ENCODE measurements around the gene IP6K2.

Gene IP6K2

DNA sequence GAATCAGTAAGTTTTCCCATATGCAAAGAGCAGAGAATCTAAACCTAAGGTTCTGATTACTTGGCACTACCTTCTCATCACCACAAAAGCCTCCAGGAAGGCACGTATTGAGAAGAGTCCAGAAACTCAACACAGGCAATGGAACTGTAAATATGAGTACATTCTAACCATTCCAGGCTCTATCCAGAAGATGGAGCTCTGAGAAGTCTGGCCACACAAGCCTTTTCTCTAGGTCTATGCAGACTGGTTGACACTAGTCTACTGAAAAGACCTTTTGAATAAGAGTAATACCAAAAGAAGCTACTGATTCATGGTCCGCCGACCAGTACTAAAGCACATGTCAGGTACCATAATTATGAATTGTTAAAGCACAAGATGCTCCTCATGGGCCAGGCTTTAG lies 19.1 kb downstream of the IP6K2 start:
- peaks cover 99 to 100% (median 100%) of the 10 kb centered on the region in 11 experiments for H4K20me1 ChIP-seq
- no peak overlapping the region for H3K4me2 ChIP-seq
- H3K9me3 ChIP-seq (replicated peaks in 1 of 11): no peaks in the 10 kb centered on the region
- no peak overlapping the region for H3K4me3 ChIP-seq
- no peak for TF ChIP-seq Cebpa-rat (IDR thresholded peaks at IDR 0.05)
- H3K4me1 ChIP-seq: peaks cover 0 to 3% (median 0%) of the 10 kb centered on the region in 10 experiments; a peak in 1 of 20 replicates
- no peak overlapping the region for H3K9ac ChIP-seq
- H3K36me3 ChIP-seq: peaks cover 85 to 100% (median 99%) of the 10 kb centered on the region in 11 experiments
- H3K27ac ChIP-seq: no peak overlapping the region
- no peaks in the 10 kb centered on the region for H3K27me3 ChIP-seq

DNA sequence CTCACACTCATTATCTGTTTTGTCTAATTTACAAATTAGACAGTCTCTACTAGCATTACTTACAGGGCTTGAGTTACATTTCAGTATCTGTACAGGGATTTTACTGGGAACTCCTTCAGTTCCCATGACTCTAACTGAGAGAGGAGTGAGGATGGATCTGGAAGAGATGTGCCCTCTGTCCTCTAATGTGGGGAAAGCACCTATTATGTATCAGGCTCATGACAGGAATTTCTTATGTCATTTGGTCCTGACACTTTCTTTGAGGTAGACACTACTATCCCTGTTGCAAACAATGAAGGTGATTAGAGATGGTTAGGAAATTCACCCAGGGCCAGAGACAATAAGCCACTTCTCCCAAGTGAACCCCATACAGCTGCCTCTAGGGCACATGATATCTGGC lies 20.4 kb downstream of the IP6K2 start:
- TF ChIP-seq Cebpa-rat (IDR thresholded peaks at IDR 0.05): no peak
- H4K20me1 ChIP-seq: peaks cover 99 to 100% (median 100%) of the 10 kb centered on the region in 11 experiments
- no peak overlapping the region for H3K4me2 ChIP-seq
- H3K9me3 ChIP-seq (replicated peaks in 1 of 11): no peaks in the 10 kb centered on the region
- H3K27ac ChIP-seq: no peak overlapping the region
- peaks cover 0 to 3% (median 0%) of the 10 kb centered on the region in 10 experiments; a peak in 1 of 20 replicates for H3K4me1 ChIP-seq
- H3K4me3 ChIP-seq: no peak overlapping the region
- no peak overlapping the region for H3K9ac ChIP-seq
- H3K36me3 ChIP-seq: peaks cover 85 to 100% (median 99%) of the 10 kb centered on the region in 11 experiments
- H3K27me3 ChIP-seq: no peaks in the 10 kb centered on the region

DNA sequence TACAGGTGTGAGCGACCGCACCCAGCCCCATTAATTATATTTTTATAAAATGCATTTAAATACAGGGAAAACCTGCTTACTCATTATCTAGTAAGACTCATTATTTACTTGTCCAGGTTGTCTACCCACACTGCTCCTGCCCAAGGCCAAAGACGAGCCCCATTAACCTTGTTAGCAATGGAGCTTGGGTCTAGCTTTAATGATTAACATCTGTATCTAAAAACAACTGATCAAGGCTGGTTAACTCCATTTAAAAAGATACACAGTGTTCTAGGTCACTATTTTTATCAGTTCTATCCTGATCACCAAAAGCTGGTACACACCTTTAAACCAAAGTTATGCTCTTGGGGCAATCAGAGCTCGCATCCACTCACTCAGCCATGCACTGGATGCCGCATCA lies 20.9 kb downstream of the IP6K2 start:
- no peak for TF ChIP-seq Cebpa-rat (IDR thresholded peaks at IDR 0.05)
- H3K9me3 ChIP-seq (replicated peaks in 1 of 11): no peaks in the 10 kb centered on the region
- H3K27ac ChIP-seq: no peak overlapping the region
- H3K4me3 ChIP-seq: no peak overlapping the region
- H3K9ac ChIP-seq: no peak overlapping the region
- peaks cover 94 to 100% (median 100%) of the 10 kb centered on the region in 11 experiments for H4K20me1 ChIP-seq
- peaks cover 0 to 3% (median 0%) of the 10 kb centered on the region in 10 experiments; a peak in 1 of 20 replicates for H3K4me1 ChIP-seq
- no peaks in the 10 kb centered on the region for H3K27me3 ChIP-seq
- no peak overlapping the region for H3K4me2 ChIP-seq
- peaks cover 88 to 100% (median 99%) of the 10 kb centered on the region in 11 experiments for H3K36me3 ChIP-seq

DNA sequence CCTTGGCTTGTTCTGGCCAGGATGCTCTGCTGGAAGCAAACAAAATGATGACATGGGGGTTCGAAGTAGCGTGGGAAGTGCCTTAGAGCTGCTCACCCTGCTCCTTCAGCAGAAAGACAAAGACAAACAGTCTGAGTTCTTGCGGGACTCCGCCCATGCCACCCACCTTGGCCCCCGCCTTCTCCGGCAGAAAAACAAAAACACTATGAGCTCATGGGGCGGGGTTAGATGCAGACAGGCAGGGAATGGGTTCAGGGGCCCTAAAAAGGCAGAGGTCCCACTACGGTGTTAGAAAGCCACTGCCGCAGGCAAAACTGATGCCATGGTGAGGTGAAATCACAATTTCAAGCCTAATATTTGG lies 21.6 kb downstream of the IP6K2 start:
- peaks cover 0 to 3% (median 0%) of the 10 kb centered on the region in 10 experiments; a peak in 2 of 20 replicates for H3K4me1 ChIP-seq
- no peaks in the 10 kb centered on the region for H3K9me3 ChIP-seq (replicated peaks in 1 of 11)
- no peak for TF ChIP-seq Cebpa-rat (IDR thresholded peaks at IDR 0.05)
- peaks cover 88 to 100% (median 99%) of the 10 kb centered on the region in 11 experiments for H3K36me3 ChIP-seq
- no peak overlapping the region for H3K4me2 ChIP-seq
- H3K27me3 ChIP-seq: no peaks in the 10 kb centered on the region
- peaks cover 87 to 100% (median 100%) of the 10 kb centered on the region in 11 experiments for H4K20me1 ChIP-seq
- H3K9ac ChIP-seq: no peak overlapping the region
- no peak overlapping the region for H3K4me3 ChIP-seq
- no peak overlapping the region for H3K27ac ChIP-seq

DNA sequence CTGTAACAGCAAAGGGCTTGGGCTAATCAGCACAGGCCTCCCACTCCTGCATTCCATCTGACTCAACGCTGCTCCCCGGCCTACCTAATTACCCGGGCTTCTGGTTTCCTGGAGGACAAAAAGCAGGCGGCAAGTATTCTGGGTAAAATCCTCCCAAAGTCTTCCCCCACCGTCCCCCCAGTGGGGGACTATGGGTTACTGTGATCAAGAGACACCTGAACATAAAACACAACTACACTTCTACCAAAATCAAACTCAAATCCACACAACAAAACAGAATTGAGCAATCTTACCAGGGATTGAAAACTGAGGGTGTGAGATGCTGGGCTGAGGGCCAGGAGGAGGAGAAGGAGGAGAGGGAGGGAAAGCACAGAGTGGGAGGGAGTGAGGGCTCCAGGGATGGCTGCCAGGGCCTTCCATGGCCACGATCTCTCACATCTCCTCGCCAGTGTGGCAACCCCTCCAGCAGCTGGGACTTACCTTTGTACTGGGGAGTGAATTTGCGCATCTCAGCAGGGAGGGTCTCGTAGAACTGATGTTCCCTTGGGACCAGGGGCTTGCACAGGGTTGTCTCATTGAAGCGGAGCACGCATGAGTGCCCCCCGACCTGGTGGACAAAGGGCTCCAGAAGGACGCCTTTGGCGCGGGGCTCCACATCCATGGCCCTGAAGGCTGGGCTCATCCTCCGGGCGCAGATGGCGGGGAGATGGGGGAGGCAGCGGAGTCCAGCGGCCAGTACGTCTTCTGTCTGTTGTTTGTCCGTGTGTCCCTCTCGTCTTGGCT lies 22.2 kb downstream of the IP6K2 start:
- Histone ChIP-seq H3K27ac (no peak overlapping the region), H3K9me3 (replicated peaks in 1 of 11) (no peaks in the 10 kb centered on the region), H4K20me1 (peaks cover 82 to 100% (median 100%) of the 10 kb centered on the region in 11 experiments), H3K4me1 (peaks cover 0 to 3% (median 0%) of the 10 kb centered on the region in 10 experiments; a peak in 2 of 20 replicates), H3K4me3 (no peak overlapping the region), H3K9ac (no peak overlapping the region), H3K27me3 (no peaks in the 10 kb centered on the region), H3K36me3 (peaks cover 89 to 100% (median 99%) of the 10 kb centered on the region in 11 experiments), H3K4me2 (no peak overlapping the region)
- TF ChIP-seq Cebpa-rat (IDR thresholded peaks at IDR 0.05): no peak

DNA sequence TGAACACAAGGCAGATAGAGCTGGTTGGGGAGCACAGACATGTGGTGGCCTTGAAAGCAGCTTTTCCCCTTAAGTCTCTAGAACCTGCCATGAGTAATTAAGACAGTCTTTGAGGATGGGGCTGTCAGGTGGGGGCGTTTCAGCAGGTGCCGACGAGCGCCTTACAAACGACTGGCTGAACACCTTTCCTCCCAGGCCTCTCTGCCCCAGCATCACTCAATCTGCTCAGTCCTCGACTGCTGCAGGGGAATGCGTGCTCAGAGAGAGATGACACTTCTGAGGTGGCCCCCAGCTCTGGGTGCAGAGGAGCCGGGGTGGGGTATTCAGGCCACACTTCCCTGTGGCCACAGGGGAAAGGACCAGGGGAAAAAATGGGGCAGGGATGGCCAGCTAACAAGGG lies 23.2 kb downstream of the IP6K2 start:
- Histone ChIP-seq H3K9me3 (replicated peaks in 1 of 11) (no peaks in the 10 kb centered on the region), H4K20me1 (peaks cover 74 to 100% (median 100%) of the 10 kb centered on the region in 11 experiments), H3K4me1 (peaks cover 0 to 11% (median 4%) of the 10 kb centered on the region in 10 experiments; a peak in 11 of 20 replicates), H3K36me3 (peaks cover 89 to 100% (median 99%) of the 10 kb centered on the region in 11 experiments), H3K27me3 (no peaks in the 10 kb centered on the region), H3K27ac (no peak overlapping the region), H3K4me3 (no peak overlapping the region), H3K4me2 (no peak overlapping the region), H3K9ac (peak overlapping the region in 1 of 11 experiments; percentile 34; a peak in 1 of 22 replicates)
- no peak for TF ChIP-seq Cebpa-rat (IDR thresholded peaks at IDR 0.05)

DNA sequence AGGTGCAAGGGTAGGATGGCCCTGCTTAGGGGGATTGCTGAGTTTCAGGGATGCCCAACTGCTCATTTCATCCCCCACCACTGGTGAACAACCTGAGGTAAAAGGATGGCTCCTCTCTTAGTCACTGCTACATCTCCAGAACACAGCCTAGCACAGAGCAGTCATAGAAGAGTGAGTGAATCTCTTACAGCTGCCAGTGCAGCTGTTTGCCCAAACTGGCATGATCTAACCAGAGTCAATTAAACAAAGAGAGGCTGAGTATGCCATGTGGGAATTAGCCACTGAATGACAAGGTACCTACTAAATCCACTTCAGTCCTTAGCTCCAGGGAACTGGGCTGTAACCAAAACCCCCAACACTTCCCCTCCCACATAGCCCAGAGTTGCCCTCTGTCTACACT lies 24.5 kb downstream of the IP6K2 start:
- no peak overlapping the region for H3K4me2 ChIP-seq
- no peaks in the 10 kb centered on the region for H3K27me3 ChIP-seq
- no peak overlapping the region for H3K4me3 ChIP-seq
- H3K9ac ChIP-seq: no peak overlapping the region
- H3K27ac ChIP-seq: no peak overlapping the region
- H3K36me3 ChIP-seq: peaks cover 94 to 100% (median 99%) of the 10 kb centered on the region in 11 experiments
- no peaks in the 10 kb centered on the region for H3K9me3 ChIP-seq (replicated peaks in 1 of 11)
- H4K20me1 ChIP-seq: peaks cover 61 to 100% (median 100%) of the 10 kb centered on the region in 11 experiments
- peaks cover 6 to 22% (median 17%) of the 10 kb centered on the region in 10 experiments for H3K4me1 ChIP-seq
- TF ChIP-seq Cebpa-rat (IDR thresholded peaks at IDR 0.05): no peak

DNA sequence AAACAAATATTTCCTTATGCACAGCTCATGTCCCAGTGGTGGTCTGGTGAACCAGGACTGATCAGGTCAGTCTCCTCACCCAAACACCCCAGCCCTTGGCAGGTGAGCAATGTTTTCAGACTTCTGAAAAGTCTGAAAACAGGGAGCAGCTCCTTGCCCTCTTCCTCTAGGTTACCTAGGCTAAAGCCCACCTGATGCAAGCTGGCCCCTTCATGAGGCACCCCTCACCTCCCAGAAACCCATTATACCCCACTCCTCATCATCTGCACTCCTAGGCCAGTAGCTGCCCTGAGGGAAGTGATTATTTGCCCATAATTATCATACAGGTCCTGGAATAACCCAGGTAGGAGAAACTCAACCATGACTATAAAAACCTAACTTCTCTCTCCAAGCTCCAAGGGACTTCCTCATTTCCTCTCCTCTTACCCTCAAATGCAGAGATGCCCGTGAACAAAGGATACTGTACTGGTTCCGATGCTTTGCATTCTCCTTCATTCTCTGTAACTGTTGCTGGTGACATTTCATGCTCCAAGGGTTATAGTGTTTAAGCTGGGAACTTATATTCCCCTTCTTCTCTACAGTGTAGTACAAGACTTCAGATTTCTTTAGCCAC lies 26.1 kb downstream of the IP6K2 start:
- peaks cover 45 to 100% (median 100%) of the 10 kb centered on the region in 11 experiments for H4K20me1 ChIP-seq
- no peaks in the 10 kb centered on the region for H3K9me3 ChIP-seq (replicated peaks in 1 of 11)
- no peak overlapping the region for H3K4me2 ChIP-seq
- H3K27ac ChIP-seq: no peak overlapping the region
- H3K27me3 ChIP-seq: no peaks in the 10 kb centered on the region
- no peak for TF ChIP-seq Cebpa-rat (IDR thresholded peaks at IDR 0.05)
- no peak overlapping the region for H3K4me3 ChIP-seq
- H3K36me3 ChIP-seq: peaks cover 87 to 93% (median 90%) of the 10 kb centered on the region in 11 experiments
- peaks cover 21 to 38% (median 32%) of the 10 kb centered on the region in 10 experiments for H3K4me1 ChIP-seq
- no peak overlapping the region for H3K9ac ChIP-seq

DNA sequence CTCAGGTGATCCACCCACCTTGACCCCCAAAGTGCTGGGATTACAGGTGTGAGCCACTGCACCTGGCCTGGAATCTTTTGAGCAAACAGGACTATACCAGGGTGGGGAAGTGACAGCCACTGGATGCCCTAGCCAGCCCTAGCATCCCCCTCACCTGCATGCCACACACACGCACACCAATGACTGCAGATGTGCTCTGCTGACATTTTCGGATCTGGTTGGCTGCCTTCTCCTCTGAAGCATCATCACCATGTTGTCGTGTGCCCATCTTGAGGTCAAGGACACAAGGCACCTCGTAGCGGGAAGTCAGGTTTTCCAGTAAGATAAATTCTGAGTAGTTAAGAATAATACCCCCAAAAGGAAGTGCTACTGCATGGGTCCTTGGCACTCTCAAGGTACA lies 27.6 kb downstream of the IP6K2 start:
- TF ChIP-seq Cebpa-rat (IDR thresholded peaks at IDR 0.05): no peak
- no peak overlapping the region for H3K4me3 ChIP-seq
- H3K36me3 ChIP-seq: peaks cover 73 to 77% (median 75%) of the 10 kb centered on the region in 11 experiments
- no peak overlapping the region for H3K4me2 ChIP-seq
- H3K9me3 ChIP-seq (replicated peaks in 1 of 11): no peaks in the 10 kb centered on the region
- peaks cover 30 to 89% (median 86%) of the 10 kb centered on the region in 11 experiments for H4K20me1 ChIP-seq
- no peak overlapping the region for H3K27ac ChIP-seq
- peaks cover 26 to 48% (median 39%) of the 10 kb centered on the region in 10 experiments for H3K4me1 ChIP-seq
- no peaks in the 10 kb centered on the region for H3K27me3 ChIP-seq
- no peak overlapping the region for H3K9ac ChIP-seq

Measured in BLaER1 treated with 17β-estradiol and CSF1 and Interleukin-3, amounts not matched to agents 10 nM and 100 nM (cell line).